Measurements from ENCODE around the gene RAPGEF2.
"Not testable (repeated sequence)": the region's sequence is repeated elsewhere in the genome, so short reads cannot be mapped to it uniquely, and the experiment has no call there.

Gene RAPGEF2

DNA sequence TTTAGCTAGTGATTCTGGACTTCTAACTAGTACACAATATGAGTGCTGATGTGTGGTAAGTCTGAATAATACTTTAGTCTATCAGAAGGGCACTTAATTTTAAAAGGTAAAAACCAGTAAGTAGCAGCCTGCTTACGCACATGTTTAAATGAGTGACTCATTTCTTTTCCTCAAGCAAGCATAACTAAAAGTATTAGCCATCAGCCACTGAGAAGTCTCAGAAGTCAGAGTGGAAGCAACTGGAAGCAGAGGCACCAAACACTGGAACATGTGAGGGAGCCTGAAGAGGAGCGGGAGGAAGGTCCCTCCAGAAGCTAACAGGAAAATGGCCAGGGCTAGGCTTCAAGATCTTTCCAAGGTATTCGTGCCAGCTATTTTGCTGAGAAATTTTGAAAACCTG lies 257.7 kb downstream of the RAPGEF2 start:
- no peak overlapping the region for H3K27ac Mint-ChIP-seq
- H3K9me3 Mint-ChIP-seq: peaks cover 0 to 1% of the 10 kb centered on the region in 2 donors
- DNase-seq (no peak), ATAC-seq (replicated peaks) (no peak)
- H3K36me3 Mint-ChIP-seq: peaks cover 16 to 30% of the 10 kb centered on the region in 2 donors
- H3K27me3 Mint-ChIP-seq: no peaks in the 10 kb centered on the region
- no peak overlapping the region for H3K4me3 Mint-ChIP-seq
- no peaks in the 10 kb centered on the region for H3K4me1 Mint-ChIP-seq

DNA sequence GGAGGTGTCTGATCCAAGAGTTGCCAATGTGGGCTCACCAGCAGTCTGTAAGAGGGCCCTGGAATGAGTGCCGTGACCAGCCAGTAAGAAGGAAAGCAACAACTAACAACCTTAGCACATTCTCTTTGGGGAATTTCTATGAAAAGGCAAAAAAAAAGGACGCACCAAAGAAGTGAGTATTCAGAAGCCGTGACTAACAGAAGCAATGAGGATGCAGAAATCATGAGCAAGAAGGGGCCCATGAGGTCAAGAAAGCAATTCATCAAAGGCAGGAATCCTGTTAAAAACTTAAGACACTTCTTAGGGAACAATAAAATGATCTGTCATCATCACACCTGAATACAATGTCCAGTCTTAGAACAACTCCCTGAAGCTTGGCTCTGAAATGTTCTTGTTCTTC lies 260.5 kb downstream of the RAPGEF2 start:
- peaks cover 4 to 14% of the 10 kb centered on the region in 2 donors for H3K4me1 Mint-ChIP-seq
- peaks cover 0 to 1% of the 10 kb centered on the region in 2 donors for H3K9me3 Mint-ChIP-seq
- ATAC-seq (replicated peaks): no peak
- no peak for DNase-seq
- H3K27ac Mint-ChIP-seq: no peak overlapping the region
- H3K36me3 Mint-ChIP-seq: peaks cover 7 to 15% of the 10 kb centered on the region in 2 donors
- H3K27me3 Mint-ChIP-seq: no peaks in the 10 kb centered on the region
- H3K4me3 Mint-ChIP-seq: no peak overlapping the region

DNA sequence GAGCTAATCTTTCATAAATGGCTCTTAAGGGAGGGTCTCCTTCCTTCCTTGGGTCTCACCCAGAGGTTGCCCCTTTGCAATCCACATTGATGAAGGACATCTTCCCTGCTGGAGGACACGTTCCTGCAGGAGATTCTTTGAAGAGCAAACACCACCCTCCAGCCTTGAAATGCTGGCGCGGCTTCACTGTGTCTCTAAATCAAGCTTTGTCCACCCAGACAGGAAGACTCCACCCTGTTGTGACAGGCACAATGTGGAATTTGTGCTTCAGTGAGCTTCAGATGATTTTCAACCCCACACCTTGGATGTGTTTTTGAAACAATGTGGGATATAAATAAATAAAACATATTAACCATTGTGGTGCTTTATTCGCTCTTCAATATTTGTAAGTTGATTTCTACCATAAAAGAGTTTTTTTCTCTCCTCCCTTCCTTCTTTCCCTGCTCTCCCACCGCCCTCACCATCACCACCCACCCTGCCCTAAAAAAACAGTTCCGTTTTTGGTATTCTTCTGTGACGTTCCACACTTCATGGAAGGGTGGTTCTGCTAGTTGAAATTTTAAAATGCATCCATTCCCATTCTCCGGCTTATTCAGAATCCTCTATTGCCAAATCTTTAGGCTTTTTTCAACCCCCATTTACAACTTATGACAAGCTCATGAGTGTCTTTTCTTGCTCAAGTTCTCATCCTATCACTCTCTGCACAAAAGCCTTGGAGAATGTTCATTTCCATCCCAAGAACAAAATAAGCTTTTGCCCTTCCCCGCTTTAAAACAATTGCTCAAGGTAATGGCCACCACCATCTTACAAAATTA lies 264.3 kb downstream of the RAPGEF2 start:
- peaks cover 5 to 10% of the 10 kb centered on the region in 2 donors for H3K27me3 Mint-ChIP-seq
- DNase-seq: no peak
- no peak for ATAC-seq (replicated peaks)
- H3K27ac Mint-ChIP-seq: no peak overlapping the region
- peaks cover 4 to 14% of the 10 kb centered on the region in 2 donors for H3K4me1 Mint-ChIP-seq
- H3K4me3 Mint-ChIP-seq: no peak overlapping the region
- peaks cover 0 to 1% of the 10 kb centered on the region in 2 donors for H3K9me3 Mint-ChIP-seq
- H3K36me3 Mint-ChIP-seq: peaks cover 0 to 3% of the 10 kb centered on the region in 2 donors

DNA sequence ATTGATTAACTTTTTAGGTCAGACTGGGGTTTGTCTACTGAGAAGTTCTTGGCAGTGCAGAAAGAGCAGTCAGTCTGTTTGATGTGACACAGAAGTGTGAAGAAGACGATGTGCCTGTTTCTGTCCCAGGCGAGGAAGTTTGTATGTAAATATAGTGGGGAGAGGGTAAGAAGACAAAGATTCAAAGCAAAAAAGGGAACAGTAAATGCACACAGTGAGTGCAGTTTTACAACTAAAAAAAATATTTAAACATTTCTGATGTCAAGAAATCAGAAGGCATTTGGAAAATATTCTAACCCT lies 264.9 kb downstream of the RAPGEF2 start:
- Mint-ChIP-seq H3K27me3 (peaks cover 5 to 10% of the 10 kb centered on the region in 2 donors), H3K9me3 (peaks cover 0 to 1% of the 10 kb centered on the region in 2 donors), H3K27ac (no peak overlapping the region), H3K4me3 (no peak overlapping the region), H3K4me1 (peaks cover 4 to 14% of the 10 kb centered on the region in 2 donors), H3K36me3 (peaks cover 0 to 3% of the 10 kb centered on the region in 2 donors)
- peak in 1 of 2 donors; percentile 52 for ATAC-seq (replicated peaks)
- DNase-seq: no peak

DNA sequence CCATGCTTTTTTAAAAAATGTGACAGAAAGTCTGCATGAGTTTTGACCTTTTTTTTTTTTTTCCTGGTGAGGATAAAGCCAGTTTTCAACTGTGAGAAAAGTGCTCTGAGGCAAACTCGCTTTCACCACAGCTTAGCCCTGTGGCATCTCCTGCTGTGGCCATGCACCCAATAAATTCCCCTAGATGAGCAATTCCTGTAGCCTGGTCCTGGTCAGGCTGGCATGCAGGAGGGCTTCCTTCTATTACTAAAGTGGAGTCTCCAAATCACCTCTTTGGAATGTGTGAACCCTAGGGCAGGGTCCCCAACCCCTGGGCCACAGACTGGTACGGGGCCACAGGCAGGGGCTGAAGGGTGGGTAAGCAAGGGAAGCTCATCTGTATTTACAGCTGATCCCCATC lies 265.4 kb downstream of the RAPGEF2 start:
- H3K4me1 Mint-ChIP-seq: peaks cover 4 to 14% of the 10 kb centered on the region in 2 donors
- H3K9me3 Mint-ChIP-seq: no peaks in the 10 kb centered on the region
- H3K27ac Mint-ChIP-seq: no peak overlapping the region
- H3K36me3 Mint-ChIP-seq: peaks cover 0 to under 1% of the 10 kb centered on the region in 2 donors
- H3K27me3 Mint-ChIP-seq: peaks cover 5 to 10% of the 10 kb centered on the region in 2 donors
- ATAC-seq (replicated peaks) (no peak), DNase-seq (no peak)
- no peak overlapping the region for H3K4me3 Mint-ChIP-seq

DNA sequence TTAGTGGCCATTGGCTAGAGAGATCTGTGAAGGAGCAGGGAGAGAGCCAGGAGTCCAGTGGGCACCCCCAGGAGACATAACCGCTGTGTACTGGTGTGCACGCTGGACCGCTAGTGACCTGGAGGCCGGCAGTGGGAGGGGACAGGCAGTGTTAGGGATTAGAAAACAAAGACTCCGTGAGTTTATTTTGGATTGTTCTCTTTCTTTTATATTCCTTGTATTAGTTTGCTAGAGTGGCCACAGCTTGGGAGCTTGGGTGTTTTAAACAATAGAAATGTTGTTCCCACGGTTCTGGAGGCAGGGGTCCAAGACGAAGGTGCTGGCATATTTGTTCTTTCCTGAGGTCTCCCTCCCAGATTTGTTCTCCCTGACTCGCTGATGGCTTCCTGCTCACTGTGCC lies 266.4 kb downstream of the RAPGEF2 start:
- H3K27me3 Mint-ChIP-seq: peaks cover 5 to 10% of the 10 kb centered on the region in 2 donors
- H3K9me3 Mint-ChIP-seq: no peaks in the 10 kb centered on the region
- no peaks in the 10 kb centered on the region for H3K36me3 Mint-ChIP-seq
- DNase-seq: no peak
- no peak overlapping the region for H3K4me3 Mint-ChIP-seq
- ATAC-seq (replicated peaks): no peak
- H3K4me1 Mint-ChIP-seq: peaks cover 4 to 14% of the 10 kb centered on the region in 2 donors
- no peak overlapping the region for H3K27ac Mint-ChIP-seq

DNA sequence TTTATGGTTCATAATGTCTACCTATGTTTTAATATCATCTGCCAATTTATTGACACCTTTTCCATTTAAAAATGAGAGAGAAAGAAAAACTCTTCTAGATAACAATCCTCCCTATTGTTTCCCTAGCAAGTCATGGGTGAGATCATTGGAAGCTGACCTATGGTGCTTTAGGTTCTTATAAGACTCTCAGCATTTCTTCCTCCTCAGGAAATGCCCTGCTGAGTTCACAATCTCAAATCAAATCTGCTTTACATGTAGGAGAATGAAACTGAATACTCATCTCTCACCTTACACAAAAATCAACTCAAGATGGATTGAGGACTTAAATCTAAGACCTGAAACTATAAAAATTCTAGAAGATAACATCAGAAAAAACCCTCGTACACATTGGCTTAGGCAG lies 267.4 kb downstream of the RAPGEF2 start:
- Mint-ChIP-seq H3K27me3 (peaks cover 5 to 10% of the 10 kb centered on the region in 2 donors), H3K27ac (no peak overlapping the region), H3K9me3 (no peaks in the 10 kb centered on the region), H3K36me3 (no peaks in the 10 kb centered on the region), H3K4me1 (peaks cover 4 to 14% of the 10 kb centered on the region in 2 donors), H3K4me3 (no peak overlapping the region)
- ATAC-seq (replicated peaks) (no peak), DNase-seq (no peak)

DNA sequence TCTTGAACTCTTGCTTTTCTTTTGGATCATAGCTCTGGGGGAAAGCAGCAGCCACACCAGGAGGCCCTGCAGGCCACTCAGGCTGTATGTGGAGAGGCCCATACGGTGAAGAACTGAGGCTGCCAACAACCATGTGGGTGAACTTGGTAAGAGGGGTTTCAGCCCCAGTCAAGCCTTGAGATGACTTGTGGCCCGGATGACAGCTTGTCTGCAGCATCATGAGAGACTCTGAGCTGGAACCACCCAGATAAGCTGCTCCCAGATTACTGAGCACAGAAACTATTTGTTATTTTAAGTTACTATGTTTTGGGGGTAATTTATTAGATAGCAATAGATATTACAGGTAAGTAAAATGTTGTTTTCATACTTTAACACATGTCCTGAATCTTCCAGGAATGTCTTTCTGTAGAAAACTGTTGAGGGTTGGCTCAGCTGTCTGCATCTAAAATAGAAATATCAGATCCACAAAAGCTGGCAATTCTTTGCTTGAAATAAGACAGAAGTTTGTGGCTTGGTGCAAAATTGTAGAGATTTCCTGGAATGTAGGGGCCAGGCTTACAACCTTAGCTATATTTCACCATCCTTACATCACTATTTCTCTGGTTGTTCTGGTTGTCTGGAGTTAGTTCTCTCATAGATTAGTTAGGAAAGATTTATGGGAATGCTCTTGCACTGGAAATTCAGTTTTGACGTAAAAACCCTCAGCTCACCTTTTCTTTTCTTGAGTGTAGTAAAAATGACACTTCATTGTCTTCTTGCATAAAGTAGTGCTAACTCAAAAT lies 272.1 kb downstream of the RAPGEF2 start:
- no peak for DNase-seq
- no peak overlapping the region for H3K27ac Mint-ChIP-seq
- no peak overlapping the region for H3K4me3 Mint-ChIP-seq

DNA sequence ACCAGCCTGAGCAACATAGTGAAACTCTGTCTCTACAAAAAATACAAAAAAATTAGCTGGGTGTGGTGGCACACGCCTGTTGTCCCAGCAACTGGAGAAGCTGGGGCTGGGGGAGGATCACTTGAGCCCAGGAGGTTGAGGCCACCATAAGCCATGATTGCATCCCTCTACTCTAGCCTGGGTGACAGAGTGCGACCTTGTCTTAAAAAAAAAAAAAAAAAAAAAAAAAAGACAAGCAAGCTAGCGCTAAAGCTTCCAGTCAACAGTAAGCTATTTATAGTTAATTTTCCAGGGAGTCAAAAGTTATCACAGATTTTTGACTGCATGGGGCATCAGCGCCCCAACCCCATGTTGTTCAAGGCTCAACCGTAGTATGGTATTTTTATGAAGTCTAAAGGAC lies 273.4 kb downstream of the RAPGEF2 start:
- Mint-ChIP-seq H3K9me3 (no peaks in the 10 kb centered on the region), H3K27me3 (no peaks in the 10 kb centered on the region), H3K27ac (no peak overlapping the region), H3K4me3 (no peak overlapping the region), H3K36me3 (no peaks in the 10 kb centered on the region), H3K4me1 (peaks cover 0 to 2% of the 10 kb centered on the region in 2 donors)
- ATAC-seq (replicated peaks) (no peak), DNase-seq (no peak)

More for the DNA sequence above, 272.1 kb downstream of the RAPGEF2 start:
- Mint-ChIP-seq H3K4me1 (peaks cover 0 to 2% of the 10 kb centered on the region in 2 donors), H3K36me3 (no peaks in the 10 kb centered on the region), H3K27me3 (peaks cover 0 to 5% of the 10 kb centered on the region in 2 donors), H3K9me3 (no peaks in the 10 kb centered on the region)
- ATAC-seq (replicated peaks): no peak

DNA sequence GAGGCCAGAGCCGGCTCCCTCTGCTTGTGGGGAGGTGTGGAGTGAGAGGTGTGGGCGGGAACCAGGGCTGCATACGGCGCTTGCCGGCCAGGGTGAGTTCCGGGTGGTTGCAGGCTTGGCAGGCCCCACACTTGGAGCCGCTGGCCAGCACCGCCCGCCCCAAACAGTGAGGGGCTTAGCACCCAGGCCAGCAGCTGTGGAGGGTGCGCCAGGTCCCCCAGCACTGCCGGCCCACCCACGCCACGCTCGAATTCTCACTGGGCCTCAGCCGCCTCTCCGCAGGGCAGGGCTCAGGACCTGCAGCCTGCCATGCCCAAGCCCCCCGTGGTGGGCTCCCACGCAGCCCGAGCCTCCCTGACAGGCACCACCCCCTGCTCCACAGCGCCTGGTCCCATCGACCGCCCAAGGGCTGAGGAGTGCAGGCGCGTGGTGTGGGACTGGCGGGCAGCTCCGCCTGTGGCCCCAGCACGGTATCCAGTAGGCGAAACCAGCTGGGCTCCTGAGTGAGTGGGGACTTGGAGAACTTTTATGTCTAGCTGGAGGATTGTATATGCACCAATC lies 275.3 kb downstream of the RAPGEF2 start:
- Mint-ChIP-seq H3K27ac (no peak overlapping the region), H3K4me1 (peaks cover 0 to 2% of the 10 kb centered on the region in 2 donors), H3K36me3 (no peaks in the 10 kb centered on the region), H3K4me3 (no peak overlapping the region), H3K9me3 (no peaks in the 10 kb centered on the region), H3K27me3 (no peaks in the 10 kb centered on the region)
- ATAC-seq (replicated peaks) (no peak), DNase-seq (no peak)

DNA sequence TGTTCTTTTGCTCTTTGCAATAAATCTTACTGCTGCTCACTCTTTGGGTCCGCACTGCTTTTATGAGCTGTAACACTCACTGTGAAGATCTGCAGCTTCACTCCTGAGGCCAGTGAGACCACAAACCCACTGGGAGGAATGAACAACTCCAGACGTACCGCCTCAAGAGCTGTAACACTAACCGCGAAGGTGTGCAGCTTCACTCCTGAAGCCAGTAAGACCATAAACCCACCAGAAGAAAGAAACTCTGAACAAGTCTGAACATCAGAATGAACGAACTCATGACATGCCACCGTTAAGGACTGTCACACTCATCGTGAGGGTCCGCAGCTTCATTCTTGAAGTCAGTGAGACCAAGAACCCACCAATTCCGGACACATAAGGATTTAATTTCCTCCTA lies 276.2 kb downstream of the RAPGEF2 start:
- not testable (repeated sequence) for H3K27me3 Mint-ChIP-seq; H3K36me3 Mint-ChIP-seq; ATAC-seq (replicated peaks); H3K9me3 Mint-ChIP-seq; H3K4me3 Mint-ChIP-seq; DNase-seq; H3K27ac Mint-ChIP-seq; H3K4me1 Mint-ChIP-seq

DNA sequence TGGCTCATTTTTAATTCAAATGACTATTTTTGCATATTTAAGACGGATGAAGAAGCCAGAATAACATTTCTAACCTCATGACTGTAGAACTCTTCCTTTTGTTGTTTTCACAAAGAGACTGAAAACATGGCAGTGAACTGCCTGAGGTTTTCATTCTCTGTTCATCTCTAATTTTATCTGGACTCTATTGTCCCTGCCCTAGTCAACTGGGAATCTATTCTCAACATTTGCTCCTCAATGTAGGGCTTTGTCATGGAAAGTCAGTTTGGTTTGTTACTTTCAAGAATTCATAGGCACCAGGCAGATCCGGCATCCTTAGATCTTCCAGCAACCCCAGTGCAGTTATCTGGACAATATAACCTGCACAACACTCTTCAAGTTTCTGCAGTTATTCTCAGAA lies 277.0 kb downstream of the RAPGEF2 start:
- Mint-ChIP-seq H3K4me3 (no peak overlapping the region), H3K36me3 (no peaks in the 10 kb centered on the region), H3K27ac (no peak overlapping the region), H3K9me3 (no peaks in the 10 kb centered on the region), H3K4me1 (peaks cover 0 to 2% of the 10 kb centered on the region in 2 donors), H3K27me3 (no peaks in the 10 kb centered on the region)
- DNase-seq: no peak
- no peak for ATAC-seq (replicated peaks)

DNA sequence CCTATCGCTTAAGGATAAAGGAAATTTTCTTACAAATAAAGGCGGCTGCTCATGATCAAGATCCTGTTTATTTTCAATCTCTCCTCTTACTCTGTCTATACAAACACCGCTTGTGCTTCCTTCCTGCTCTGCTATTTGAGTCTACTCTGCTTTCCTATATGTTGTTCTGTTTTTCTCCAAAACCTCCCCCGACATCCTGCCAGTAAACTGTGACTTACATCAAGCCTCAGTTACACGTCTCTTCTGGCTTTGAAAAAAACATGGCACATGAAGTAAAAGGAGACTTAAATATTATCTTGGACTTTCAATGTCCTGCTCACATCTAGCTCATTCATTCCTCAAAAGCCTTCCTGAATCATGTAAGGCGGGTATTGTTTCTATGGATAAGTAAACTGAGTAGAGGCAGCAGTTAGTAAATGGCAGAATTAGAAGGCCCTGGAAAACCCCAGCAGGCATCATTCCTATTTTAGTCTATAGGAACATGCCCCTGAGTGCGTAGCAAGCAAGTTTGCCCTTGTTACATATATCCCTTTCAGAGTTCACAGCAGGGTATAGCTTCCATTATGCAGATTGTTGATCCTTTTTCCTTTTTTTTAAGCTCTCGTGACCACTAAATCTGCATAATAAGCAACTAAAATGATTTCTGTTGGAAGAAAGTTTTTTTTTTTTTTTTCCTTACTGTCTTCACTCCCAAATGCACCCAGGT lies 280.1 kb downstream of the RAPGEF2 start:
- H3K9me3 Mint-ChIP-seq: peaks cover 7 to 11% of the 10 kb centered on the region in 2 donors
- DNase-seq: no peak
- peaks cover 0 to 3% of the 10 kb centered on the region in 2 donors for H3K36me3 Mint-ChIP-seq
- H3K27me3 Mint-ChIP-seq: no peaks in the 10 kb centered on the region
- no peak for ATAC-seq (replicated peaks)
- H3K4me3 Mint-ChIP-seq: no peak overlapping the region
- no peak overlapping the region for H3K27ac Mint-ChIP-seq
- no peaks in the 10 kb centered on the region for H3K4me1 Mint-ChIP-seq

DNA sequence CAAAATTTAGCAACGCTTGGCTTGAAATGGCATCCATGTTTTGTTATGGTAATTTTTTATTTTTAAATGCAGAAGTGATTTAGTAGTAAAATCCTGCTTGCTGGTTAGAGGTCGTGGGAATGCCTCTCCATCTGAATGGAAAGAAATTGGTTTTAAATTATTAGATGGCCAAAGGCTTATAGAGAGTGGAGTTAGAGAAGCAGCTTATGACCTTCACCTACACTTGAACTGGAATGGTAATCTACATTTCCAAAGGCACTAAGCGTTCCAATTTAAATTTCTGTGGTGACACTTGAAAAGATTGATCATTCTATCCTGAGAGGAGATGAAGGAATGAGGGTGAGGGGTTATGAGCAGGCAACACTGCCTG lies 280.7 kb downstream of the RAPGEF2 start:
- H3K27me3 Mint-ChIP-seq: no peaks in the 10 kb centered on the region

More for the DNA sequence above, 280.7 kb downstream of the RAPGEF2 start:
- H3K4me3 Mint-ChIP-seq: no peak overlapping the region
- H3K36me3 Mint-ChIP-seq: peaks cover 0 to 3% of the 10 kb centered on the region in 2 donors
- ATAC-seq (replicated peaks): no peak
- H3K9me3 Mint-ChIP-seq: peaks cover 7 to 11% of the 10 kb centered on the region in 2 donors
- H3K27ac Mint-ChIP-seq: no peak overlapping the region
- no peak for DNase-seq
- no peaks in the 10 kb centered on the region for H3K4me1 Mint-ChIP-seq

Data from stimulated activated naive B cell treated with anti-CD40 and anti-IgM and Interleukin-4, amounts not matched to agents 10 μg/mL and 1 μg/mL and 100 μg/mL, for 72 hours (primary cell).